HFFc6 (cell line): ENCODE results near the gene KIF7. TPM values are rescaled to one million over a fixed set of nuclear protein-coding genes. Genes with fewer than 3 reads are reported as not detected.
"Not testable (repeated sequence)": the region's sequence is repeated elsewhere in the genome, so short reads cannot be mapped to it uniquely, and the experiment has no call there.

ENCODE experiments used
- DNase-seq: peaks from one replicate; pipeline ENCODE4 v3.0.0-alpha.2; 2018
- H3K27ac Mint-ChIP-seq: 2 replicates; pipeline ENCODE4 v1.8.0; 2020; ENCODE audit warnings: mild to moderate bottlenecking, mixed read lengths
- H3K27me3 Mint-ChIP-seq: 2 replicates; pipeline ENCODE4 v1.8.0; 2021; ENCODE audit warnings: mild to moderate bottlenecking, moderate library complexity, mixed read lengths; ENCODE audit not compliant: insufficient read depth
- H3K36me3 Mint-ChIP-seq: 2 replicates; pipeline ENCODE4 v1.8.0; 2021; ENCODE audit warnings: low read depth, mixed read lengths
- H3K4me1 Mint-ChIP-seq: 2 replicates; pipeline ENCODE4 v1.8.0; 2020; ENCODE audit warnings: low read depth, mixed read lengths
- H3K4me3 Mint-ChIP-seq: 2 replicates; pipeline ENCODE4 v1.8.0; 2020; ENCODE audit warnings: mild to moderate bottlenecking, moderate library complexity, mixed read lengths
- H3K9me3 Mint-ChIP-seq: 2 replicates; pipeline ENCODE4 v1.8.0; 2020; ENCODE audit warnings: mild to moderate bottlenecking, mixed read lengths
- CTCF ChIP-seq: fragments of 200-600 bp; sonication (generic); IDR thresholded peaks from 2 replicates; pipeline ENCODE4 v1.5.0; 2021; ENCODE audit warnings: antibody characterized with exemption, mild to moderate bottlenecking
- total RNA-seq, 6 experiments: library from RNA; stranded (reverse); fragmentation: NEBNext Ultra II Directional; extraction: Animal tissue kit (Norgen Biotek cat#: 25700); gene quantifications; 2 replicates in 1 of 6; 3 replicates in 5 of 6; pipeline ENCODE4 v1.2.3, GENCODE V29; 2021

The KIF7 gene
- total RNA-seq, 6 experiments from 2014 or later = 21.9 to 27.3 (median 24.5) TPM

GRCh38 chr15:89693091-89693490, 37.8 kb upstream of the KIF7 start:
- DNase-seq = no peak
- TF ChIP-seq CTCF = no peak
- no peak overlapping the region for H3K27ac Mint-ChIP-seq
- H3K27me3 Mint-ChIP-seq = peaks cover 3% of the 10 kb centered on the region
- H3K9me3 Mint-ChIP-seq = no peaks in the 10 kb centered on the region
- peaks cover 17% of the 10 kb centered on the region; the same call in 1 of the 2 replicates for H3K4me1 Mint-ChIP-seq
- no peaks in the 10 kb centered on the region for H3K36me3 Mint-ChIP-seq
- no peak overlapping the region for H3K4me3 Mint-ChIP-seq

GRCh38 chr15:89690276-89691218, 35.3 kb upstream of the KIF7 start, which contains the start of the genes PEX11A and WDR93:
Gene PEX11A (minus strand): TSS chr15:89690754. CDS start chr15:89690632, 122 bp downstream.
Gene WDR93 (plus strand): TSS chr15:89690811. CDS start chr15:89701747, 10,936 bp downstream.
- Mint-ChIP-seq H3K36me3 (no peaks in the 10 kb centered on the region), H3K9me3 (no peaks in the 10 kb centered on the region), H3K27me3 (peaks cover under 1% of the 10 kb centered on the region), H3K27ac (peak within 1 kb of the TSS; percentile 57), H3K4me3 (peak within 1 kb of the TSS; percentile 90), H3K4me1 (peaks cover 17% of the 10 kb centered on the region; the same call in 1 of the 2 replicates)
- no peak for DNase-seq
- TF ChIP-seq CTCF = no peak

- Mint-ChIP-seq H3K4me3 (peak overlapping the region; percentile 90), H3K27ac (peak overlapping the region; percentile 11; the same call in 1 of the 2 replicates), H3K4me1 (peaks cover 17% of the 10 kb centered on the region; the same call in 1 of the 2 replicates)
- not testable (repeated sequence) for H3K36me3 Mint-ChIP-seq, H3K27me3 Mint-ChIP-seq, H3K9me3 Mint-ChIP-seq, DNase-seq
Observed at GRCh38 chr15:89689930-89690275, 34.6 kb upstream of the KIF7 start.

- Mint-ChIP-seq H3K4me1 (peaks cover 17% of the 10 kb centered on the region; the same call in 1 of the 2 replicates), H3K27ac (no peak overlapping the region), H3K9me3 (no peaks in the 10 kb centered on the region), H3K36me3 (peaks cover 7% of the 10 kb centered on the region; the same call in 1 of the 2 replicates), H3K4me3 (no peak overlapping the region), H3K27me3 (no peaks in the 10 kb centered on the region; the same call in 1 of the 2 replicates)
- no peak for TF ChIP-seq CTCF
- no peak for DNase-seq
Observed at GRCh38 chr15:89686522-89686921, 31.3 kb upstream of the KIF7 start.

- no peaks in the 10 kb centered on the region; the same call in 1 of the 2 replicates for H3K27me3 Mint-ChIP-seq
- DNase-seq = no peak
- TF ChIP-seq CTCF = no peak
- H3K36me3 Mint-ChIP-seq = peaks cover 7% of the 10 kb centered on the region; the same call in 1 of the 2 replicates
- no peak overlapping the region for H3K27ac Mint-ChIP-seq
- peaks cover 15% of the 10 kb centered on the region; the same call in 1 of the 2 replicates for H3K4me1 Mint-ChIP-seq
- no peak overlapping the region for H3K4me3 Mint-ChIP-seq
- H3K9me3 Mint-ChIP-seq = no peaks in the 10 kb centered on the region
Observed at GRCh38 chr15:89685995-89686394, 30.7 kb upstream of the KIF7 start.

GRCh38 chr15:89681146-89681545, 25.9 kb upstream of the KIF7 start:
- no peak overlapping the region for H3K27ac Mint-ChIP-seq
- peaks cover 8% of the 10 kb centered on the region for H3K4me1 Mint-ChIP-seq
- no peak for DNase-seq
- no peak overlapping the region for H3K4me3 Mint-ChIP-seq
- peaks cover 7% of the 10 kb centered on the region; the same call in 1 of the 2 replicates for H3K36me3 Mint-ChIP-seq
- no peak for TF ChIP-seq CTCF
- peaks cover 2% of the 10 kb centered on the region; the same call in 1 of the 2 replicates for H3K27me3 Mint-ChIP-seq
- no peaks in the 10 kb centered on the region for H3K9me3 Mint-ChIP-seq
